IPS-20b (cell line): ENCODE data around the gene FPR1.

Experiments used
- H3K27ac ChIP-seq: one replicate; pipeline ENCODE4 v1.5.1; 2013; ENCODE audit warnings: low read length
- H3K27me3 ChIP-seq: 2 replicates; pipeline ENCODE4 v1.6.1; 2013; ENCODE audit warnings: mild to moderate bottlenecking, low read length, inconsistent platforms; ENCODE audit not compliant: insufficient read depth
- H3K36me3 ChIP-seq: 2 replicates; pipeline ENCODE4 v1.6.1; 2013; ENCODE audit warnings: low read depth, mild to moderate bottlenecking, inconsistent platforms, low read length, moderate library complexity; ENCODE audit not compliant: insufficient read depth
- H3K4me1 ChIP-seq: 2 replicates; pipeline ENCODE4 v1.6.1; 2013; ENCODE audit warnings: mild to moderate bottlenecking, control low read depth, inconsistent platforms, low read length, moderate library complexity; ENCODE audit not compliant: insufficient read depth
- H3K4me3 ChIP-seq: 2 replicates; pipeline ENCODE4 v1.5.1; 2013; ENCODE audit warnings: mild to moderate bottlenecking, low read length, inconsistent platforms
- H3K9ac ChIP-seq: 2 replicates; pipeline ENCODE4 v1.6.1; 2013; ENCODE audit warnings: low read depth, mild to moderate bottlenecking, inconsistent platforms, low read length, moderate library complexity
- H3K9me3 ChIP-seq: 2 replicates; pipeline ENCODE4 v1.6.1; 2013; ENCODE audit warnings: mild to moderate bottlenecking, low read depth, low read length, inconsistent platforms; ENCODE audit not compliant: insufficient read depth

The FPR1 gene

GRCh38 chr19:51789061-51789795 lies 37.5 kb upstream of the FPR1 start:
- Histone ChIP-seq H3K27ac (no peak overlapping the region), H3K9ac (no peak overlapping the region)

DNA sequence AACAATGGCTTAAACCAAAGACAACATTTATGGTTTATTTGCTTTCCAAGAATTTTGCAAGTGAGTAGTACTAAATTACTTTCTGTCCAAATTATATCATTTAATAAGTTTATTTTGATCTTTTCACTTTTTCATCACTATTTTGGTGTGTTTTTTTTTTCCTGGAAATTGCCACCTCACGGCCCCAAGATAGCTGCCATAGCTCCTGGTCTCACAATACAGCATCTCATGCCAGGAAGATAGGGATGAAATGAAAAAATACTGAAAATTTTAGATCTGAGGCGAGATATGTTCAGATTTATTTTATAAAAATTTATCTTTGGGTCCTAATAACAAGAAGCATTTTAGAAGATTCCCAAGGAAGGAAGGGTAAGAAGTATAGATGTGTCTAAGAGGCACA lies 36.4 kb upstream of the FPR1 start:
- no peak overlapping the region for H3K27ac ChIP-seq
- peaks cover 34% of the 10 kb centered on the region for H3K9me3 ChIP-seq
- no peak overlapping the region for H3K9ac ChIP-seq
- H3K27me3 ChIP-seq: no peaks in the 10 kb centered on the region
- H3K4me1 ChIP-seq: no peaks in the 10 kb centered on the region
- no peaks in the 10 kb centered on the region for H3K36me3 ChIP-seq
- H3K4me3 ChIP-seq: no peak overlapping the region

More at GRCh38 chr19:51789061-51789795, 37.5 kb upstream of the FPR1 start:
- Histone ChIP-seq H3K27me3 (no peaks in the 10 kb centered on the region), H3K4me1 (no peaks in the 10 kb centered on the region), H3K9me3 (peaks cover 35% of the 10 kb centered on the region), H3K36me3 (no peaks in the 10 kb centered on the region), H3K4me3 (no peak overlapping the region)

DNA sequence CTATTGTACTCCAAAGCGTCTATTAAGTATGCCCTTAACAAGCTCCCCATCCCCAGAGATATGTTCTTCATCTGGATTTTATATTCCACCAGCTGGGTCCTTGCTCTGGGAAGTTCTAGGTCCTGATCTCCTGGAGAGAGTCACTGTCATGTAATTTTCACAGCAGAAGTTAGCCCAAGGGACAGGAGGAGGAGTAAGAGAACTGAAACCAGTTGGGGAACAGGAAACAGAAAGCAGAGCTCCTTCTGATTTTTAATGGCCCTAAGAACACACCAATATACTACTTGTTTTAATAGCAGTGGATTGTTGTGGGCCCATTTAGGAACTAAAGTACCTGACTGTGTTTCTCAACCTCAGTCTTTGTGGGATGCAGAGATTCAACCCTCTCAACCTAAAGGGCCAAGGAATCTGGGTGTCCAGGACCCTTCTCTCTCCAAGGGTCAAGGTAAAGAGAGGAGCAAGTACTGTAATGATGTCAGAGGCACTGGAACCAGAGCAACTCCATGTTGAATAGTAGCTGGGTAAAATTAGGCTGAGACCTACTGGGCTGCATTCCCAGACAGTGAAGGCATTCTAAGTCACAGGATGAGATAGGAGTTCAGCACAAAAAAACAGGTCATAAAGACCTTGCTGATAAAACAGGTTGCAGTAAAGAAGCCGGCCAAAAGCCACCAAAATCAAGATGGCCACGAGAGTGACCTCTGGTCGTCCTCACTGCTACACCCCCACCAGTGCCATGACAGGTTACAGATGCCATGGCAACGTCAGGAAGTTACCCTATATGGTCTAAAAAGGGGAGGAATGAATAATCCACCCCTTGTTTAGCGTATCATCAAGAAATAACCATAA lies 35.2 kb upstream of the FPR1 start:
- H3K9me3 ChIP-seq: peaks cover 29% of the 10 kb centered on the region
- H3K4me3 ChIP-seq: no peak overlapping the region
- no peaks in the 10 kb centered on the region for H3K4me1 ChIP-seq
- no peak overlapping the region for H3K9ac ChIP-seq
- H3K27me3 ChIP-seq: peaks cover 3% of the 10 kb centered on the region; the same call in 1 of the 2 replicates
- H3K27ac ChIP-seq: no peak overlapping the region
- no peaks in the 10 kb centered on the region for H3K36me3 ChIP-seq

DNA sequence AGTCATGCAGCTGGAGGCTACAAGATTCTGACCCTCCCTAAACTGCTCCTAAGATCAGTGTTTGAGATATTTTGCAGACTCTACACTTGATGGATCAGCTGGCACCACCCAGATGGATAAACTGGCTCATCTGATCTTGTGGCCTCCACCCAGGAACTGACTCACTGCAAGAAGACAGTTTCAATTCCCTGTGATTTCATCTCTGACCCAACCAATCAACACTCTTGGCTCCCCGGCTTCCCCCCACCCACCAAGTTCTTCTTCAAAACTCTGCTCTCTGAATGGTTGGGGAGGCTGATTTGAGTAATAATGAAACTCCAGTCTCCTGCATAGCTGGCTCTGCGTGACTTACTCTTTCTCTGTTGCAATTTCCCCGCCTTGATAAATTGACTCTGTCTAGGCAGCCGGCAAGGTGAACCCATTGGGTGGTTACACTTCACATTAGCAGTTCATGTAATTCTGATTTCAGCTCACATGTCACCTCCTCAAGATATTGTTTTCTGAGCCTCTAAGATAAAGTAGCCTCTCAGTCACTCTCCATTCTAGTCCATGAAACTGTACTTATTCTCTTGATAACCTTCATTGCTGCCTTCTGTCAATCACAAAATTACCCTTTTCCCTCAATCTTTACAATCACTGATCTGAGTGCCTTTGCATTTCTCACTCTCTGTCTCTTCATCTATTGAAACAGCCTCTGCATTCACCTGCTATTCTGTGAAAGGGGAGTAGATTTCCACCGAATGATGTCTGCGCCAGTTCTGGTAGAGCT lies 33.4 kb upstream of the FPR1 start:
- Histone ChIP-seq H3K36me3 (no peaks in the 10 kb centered on the region), H3K4me1 (no peaks in the 10 kb centered on the region), H3K27me3 (peaks cover 10% of the 10 kb centered on the region), H3K4me3 (no peak overlapping the region), H3K27ac (no peak overlapping the region), H3K9ac (no peak overlapping the region), H3K9me3 (peaks cover 21% of the 10 kb centered on the region)

- H3K27me3 ChIP-seq: peaks cover 17% of the 10 kb centered on the region
- no peak overlapping the region for H3K27ac ChIP-seq
- H3K4me1 ChIP-seq: no peaks in the 10 kb centered on the region
- no peak overlapping the region for H3K4me3 ChIP-seq
- no peak overlapping the region for H3K9ac ChIP-seq
- H3K9me3 ChIP-seq: peaks cover 14% of the 10 kb centered on the region
- H3K36me3 ChIP-seq: no peaks in the 10 kb centered on the region
These were observed 32.6 kb upstream of the FPR1 start for GRCh38 chr19:51784109-51784785.

DNA sequence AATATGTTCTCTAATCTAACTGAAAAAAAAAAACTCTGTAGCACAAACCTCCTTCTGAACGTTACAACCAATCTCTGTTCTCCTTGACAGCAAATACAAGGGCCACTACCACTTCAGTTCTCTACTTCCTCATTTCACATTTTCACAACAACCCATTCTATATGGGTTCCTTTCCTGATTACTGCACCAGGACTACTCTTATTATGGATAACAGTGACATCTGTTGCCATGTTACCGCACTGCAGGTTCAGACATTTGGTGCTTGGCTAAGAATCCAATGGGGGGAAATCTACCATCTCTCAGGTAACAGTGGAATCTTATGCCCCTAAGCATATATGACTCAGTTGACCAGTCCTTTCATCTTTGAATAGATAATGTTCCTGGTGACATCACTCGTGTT lies 31.7 kb upstream of the FPR1 start:
- Histone ChIP-seq H3K27me3 (peaks cover 23% of the 10 kb centered on the region), H3K9me3 (peaks cover 5% of the 10 kb centered on the region; the same call in 1 of the 2 replicates), H3K4me3 (no peak overlapping the region), H3K9ac (no peak overlapping the region), H3K4me1 (no peaks in the 10 kb centered on the region), H3K36me3 (no peaks in the 10 kb centered on the region), H3K27ac (no peak overlapping the region)

- peaks cover 2% of the 10 kb centered on the region; the same call in 1 of the 2 replicates for H3K9me3 ChIP-seq
- no peaks in the 10 kb centered on the region for H3K4me1 ChIP-seq
- H3K36me3 ChIP-seq: no peaks in the 10 kb centered on the region
- H3K4me3 ChIP-seq: no peak overlapping the region
- no peak overlapping the region for H3K27ac ChIP-seq
- H3K27me3 ChIP-seq: peaks cover 23% of the 10 kb centered on the region
- H3K9ac ChIP-seq: no peak overlapping the region
These were observed 30.3 kb upstream of the FPR1 start for GRCh38 chr19:51781999-51782398.

GRCh38 chr19:51780270-51780669 lies 28.6 kb upstream of the FPR1 start:
- H3K9me3 ChIP-seq: no peaks in the 10 kb centered on the region

DNA sequence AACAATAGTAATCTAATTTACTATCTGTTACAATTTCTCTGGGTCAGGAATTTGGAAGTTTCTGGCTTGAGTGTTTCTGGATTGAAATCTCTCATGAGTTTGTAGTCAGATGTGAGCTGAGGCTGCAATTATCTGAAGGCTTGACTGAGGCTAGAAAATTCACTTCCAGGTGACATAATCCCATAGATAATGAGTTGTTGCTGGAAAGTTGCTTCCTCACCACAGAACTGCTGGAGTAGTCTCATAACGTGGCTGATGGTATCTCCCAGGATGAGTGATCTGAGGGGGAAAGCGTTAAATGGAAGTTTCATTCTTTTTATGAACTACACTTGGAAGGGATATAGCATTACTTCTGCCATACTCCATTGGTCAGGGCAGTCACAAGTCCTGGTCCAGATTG lies 28.0 kb upstream of the FPR1 start:
- H3K27me3 ChIP-seq: peaks cover 23% of the 10 kb centered on the region
- H3K9me3 ChIP-seq: no peaks in the 10 kb centered on the region
- no peaks in the 10 kb centered on the region for H3K4me1 ChIP-seq
- no peak overlapping the region for H3K27ac ChIP-seq
- H3K4me3 ChIP-seq: no peak overlapping the region
- no peaks in the 10 kb centered on the region for H3K36me3 ChIP-seq
- H3K9ac ChIP-seq: no peak overlapping the region

More at GRCh38 chr19:51780270-51780669, 28.6 kb upstream of the FPR1 start:
- H3K27ac ChIP-seq: no peak overlapping the region
- no peak overlapping the region for H3K9ac ChIP-seq
- no peaks in the 10 kb centered on the region for H3K4me1 ChIP-seq
- H3K4me3 ChIP-seq: no peak overlapping the region
- H3K36me3 ChIP-seq: no peaks in the 10 kb centered on the region
- peaks cover 23% of the 10 kb centered on the region for H3K27me3 ChIP-seq

DNA sequence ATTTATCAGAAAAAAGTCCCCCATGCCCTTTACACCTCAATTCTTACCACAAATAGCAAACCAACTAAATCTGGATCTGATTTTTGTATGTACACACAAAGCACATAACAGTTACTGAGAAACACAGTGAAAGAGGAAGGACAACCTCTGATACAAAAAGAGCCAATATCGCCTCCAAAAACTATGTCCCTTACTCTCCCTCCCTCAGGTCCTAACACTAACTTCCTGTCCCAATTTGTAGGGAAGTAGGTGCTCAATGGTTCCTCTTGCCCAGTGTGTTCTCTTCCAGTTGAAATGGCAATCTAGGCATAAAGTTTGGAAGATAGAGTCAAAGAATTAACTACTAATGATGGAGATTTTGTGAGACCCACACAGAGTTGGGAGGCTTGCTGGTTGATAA lies 27.5 kb upstream of the FPR1 start:
- Histone ChIP-seq H3K4me1 (no peaks in the 10 kb centered on the region), H3K9ac (no peak overlapping the region), H3K4me3 (no peak overlapping the region), H3K27ac (no peak overlapping the region), H3K36me3 (no peaks in the 10 kb centered on the region), H3K27me3 (peaks cover 23% of the 10 kb centered on the region), H3K9me3 (no peaks in the 10 kb centered on the region)
